Mesendoderm (in vitro differentiated cells): ENCODE results near the gene AKAP13.

Experiments
- DNase-seq: peaks from one replicate; pipeline ENCODE4 v3.0.0; 2013
- H2AK5ac ChIP-seq: 2 replicates; pipeline ENCODE4 v1.6.1; 2013; ENCODE audit warnings: low read length, inconsistent platforms
- H2BK120ac ChIP-seq: 2 replicates; pipeline ENCODE4 v1.6.1; 2013; ENCODE audit warnings: low read depth, mild to moderate bottlenecking, low read length, moderate library complexity, mixed read lengths
- H2BK15ac ChIP-seq: replicated peaks from 2 replicates; pipeline ENCODE4 v1.6.1; 2013; ENCODE audit warnings: low read depth, mild to moderate bottlenecking, moderate library complexity
- H2BK5ac ChIP-seq: 2 replicates; pipeline ENCODE4 v1.6.1; 2013; ENCODE audit warnings: low read length, inconsistent platforms
- H3K18ac ChIP-seq: 2 replicates; pipeline ENCODE4 v1.6.1; 2013; ENCODE audit warnings: mild to moderate bottlenecking, low read length, mixed read lengths
- H3K23ac ChIP-seq: one replicate; pipeline ENCODE4 v1.6.1; 2013; ENCODE audit warnings: low read length
- H3K27ac ChIP-seq: 2 replicates; pipeline ENCODE4 v1.5.1; 2013; ENCODE audit warnings: low read depth, mild to moderate bottlenecking, inconsistent platforms, low read length, moderate library complexity
- H3K27me3 ChIP-seq: 2 replicates; pipeline ENCODE4 v1.6.1; 2013; ENCODE audit warnings: low read length, control low read depth, mild to moderate bottlenecking, inconsistent platforms; ENCODE audit not compliant: insufficient read depth, poor library complexity
- H3K36me3 ChIP-seq: 2 replicates; pipeline ENCODE4 v1.6.1; 2013; ENCODE audit warnings: low read length, inconsistent platforms; ENCODE audit not compliant: control insufficient read depth, insufficient read depth
- H3K4ac ChIP-seq: one replicate; pipeline ENCODE4 v1.6.1; 2013; ENCODE audit warnings: low read depth, mild to moderate bottlenecking, low read length, moderate library complexity
- H3K4me1 ChIP-seq: 2 replicates; pipeline ENCODE4 v1.6.1; 2013; ENCODE audit warnings: low read depth, low read length, inconsistent platforms; ENCODE audit not compliant: control insufficient read depth
- H3K4me2 ChIP-seq: 2 replicates; pipeline ENCODE4 v1.6.1; 2013; ENCODE audit warnings: low read length
- H3K4me3 ChIP-seq: 2 replicates; pipeline ENCODE4 v1.5.1; 2013; ENCODE audit warnings: mild to moderate bottlenecking, low read length
- H3K56ac ChIP-seq: one replicate; pipeline ENCODE4 v1.6.1; 2013; ENCODE audit warnings: low read length
- H3K79me1 ChIP-seq: 2 replicates; pipeline ENCODE4 v1.6.1; 2013; ENCODE audit warnings: low read length, inconsistent platforms
- H3K79me2 ChIP-seq: 2 replicates; pipeline ENCODE4 v1.6.1; 2013; ENCODE audit warnings: mild to moderate bottlenecking, low read length; ENCODE audit not compliant: control insufficient read depth, insufficient read depth
- H3K9ac ChIP-seq: 2 replicates; pipeline ENCODE4 v1.6.1; 2013; ENCODE audit warnings: low read length, inconsistent platforms
- H4K5ac ChIP-seq: one replicate; pipeline ENCODE4 v1.6.1; 2013; ENCODE audit warnings: low read length
- H4K8ac ChIP-seq: one replicate; pipeline ENCODE4 v1.6.1; 2013; ENCODE audit warnings: low read depth, mild to moderate bottlenecking, control low read depth, low read length, moderate library complexity
- WGBS: extraction: QIAGEN DNeasy Blood & Tissue Kit; methylation state at CpG from one replicate; pipeline ENCODE4 v1.1.7; 2013; ENCODE audit warnings: low lambda C conversion rate, missing lambda C conversion rate; ENCODE audit not compliant: insufficient coverage; ENCODE audit errors: extremely low coverage; 5-methylcytosine and 5-hydroxymethylcytosine counted together

Gene AKAP13

DNA sequence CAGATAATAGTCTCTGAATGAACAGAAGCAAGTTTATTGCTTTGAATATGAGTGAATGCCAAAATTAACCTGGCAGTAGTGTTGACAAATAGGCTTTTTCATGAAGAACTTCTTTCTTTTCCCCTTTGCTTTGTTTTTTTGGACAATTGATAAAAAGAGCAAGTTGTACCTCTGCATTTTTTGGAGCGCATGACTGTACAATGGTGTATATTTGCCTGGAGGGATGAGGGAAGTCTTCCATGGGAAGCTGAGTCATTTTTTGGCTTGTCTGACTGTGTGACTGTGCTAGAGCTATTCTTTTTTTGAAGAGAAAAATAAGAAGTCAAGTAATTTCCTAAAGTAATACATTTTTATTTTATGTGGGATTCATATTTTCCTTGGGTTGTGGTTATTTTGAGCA is 227.4 kb downstream of the AKAP13 start:
- H3K27ac ChIP-seq = no peak overlapping the region
- no peak overlapping the region for H3K4me3 ChIP-seq
- H2BK120ac ChIP-seq = no peak overlapping the region
- no peak overlapping the region for H3K18ac ChIP-seq
- no peak overlapping the region for H3K23ac ChIP-seq
- H3K79me1 ChIP-seq = peaks cover 4% of the 10 kb centered on the region
- H2BK5ac ChIP-seq = no peak overlapping the region
- DNase-seq = no peak
- H3K27me3 ChIP-seq = no peaks in the 10 kb centered on the region
- no peak overlapping the region for H4K5ac ChIP-seq
- no peak overlapping the region for H3K4ac ChIP-seq
- no peak overlapping the region for H3K4me2 ChIP-seq
- no peak overlapping the region for H3K9ac ChIP-seq
- peaks cover 2% of the 10 kb centered on the region for H3K36me3 ChIP-seq
- H3K56ac ChIP-seq = no peak overlapping the region
- no peak overlapping the region for H2AK5ac ChIP-seq
- H2BK15ac ChIP-seq = no peak overlapping the region
- no peaks in the 10 kb centered on the region for H3K79me2 ChIP-seq
- H3K4me1 ChIP-seq = no peaks in the 10 kb centered on the region
- WGBS = no CpG with 5 or more reads among the region's 1 CpG
- no peak overlapping the region for H4K8ac ChIP-seq

DNA sequence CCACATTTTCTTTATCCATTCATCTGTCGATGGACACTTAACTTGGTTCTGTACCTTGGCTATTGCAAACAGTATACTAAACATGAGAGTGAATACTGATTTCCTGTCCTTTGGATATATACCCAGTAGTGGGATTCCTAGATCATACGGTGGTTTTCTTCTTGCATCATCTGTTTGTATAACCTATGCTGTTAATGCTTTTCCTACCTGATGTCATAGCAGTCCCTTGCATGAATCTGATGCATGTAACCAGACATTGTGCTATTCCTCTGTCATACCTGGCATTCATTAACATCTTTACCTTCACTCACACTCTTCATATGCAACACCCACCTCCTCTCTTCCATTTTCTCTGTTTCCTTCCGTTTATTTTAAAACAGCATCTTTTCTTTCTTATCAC is 229.1 kb downstream of the AKAP13 start:
- Histone ChIP-seq H3K56ac (no peak overlapping the region), H2BK15ac (no peak overlapping the region), H3K23ac (no peak overlapping the region), H3K9ac (no peak overlapping the region), H2BK120ac (no peak overlapping the region), H4K8ac (no peak overlapping the region), H3K79me1 (peaks cover 4% of the 10 kb centered on the region), H3K4me1 (no peaks in the 10 kb centered on the region), H3K27ac (no peak overlapping the region), H2AK5ac (no peak overlapping the region), H3K27me3 (no peaks in the 10 kb centered on the region), H3K4me3 (no peak overlapping the region), H2BK5ac (no peak overlapping the region), H3K4ac (no peak overlapping the region), H3K4me2 (no peak overlapping the region), H4K5ac (no peak overlapping the region), H3K36me3 (no peaks in the 10 kb centered on the region), H3K79me2 (no peaks in the 10 kb centered on the region), H3K18ac (no peak overlapping the region)
- WGBS = 100% methylated on average over 1 of the region's 3 CpGs
- DNase-seq = no peak

GRCh38 chr15:85611361-85611760 is 231.0 kb downstream of the AKAP13 start:
- DNase-seq = no peak
- Histone ChIP-seq H3K4me2 (no peak overlapping the region), H3K27me3 (no peaks in the 10 kb centered on the region), H3K79me2 (no peaks in the 10 kb centered on the region), H3K4me1 (no peaks in the 10 kb centered on the region), H2BK120ac (no peak overlapping the region), H3K4ac (no peak overlapping the region), H4K5ac (no peak overlapping the region), H3K36me3 (no peaks in the 10 kb centered on the region), H3K56ac (no peak overlapping the region), H4K8ac (no peak overlapping the region), H3K23ac (no peak overlapping the region), H3K18ac (no peak overlapping the region), H2AK5ac (no peak overlapping the region), H3K27ac (no peak overlapping the region), H3K79me1 (peaks cover 4% of the 10 kb centered on the region), H2BK15ac (no peak overlapping the region), H3K9ac (no peak overlapping the region), H2BK5ac (no peak overlapping the region), H3K4me3 (no peak overlapping the region)
- no CpG with 5 or more reads among the region's 7 CpGs for WGBS

- WGBS = no CpG with 5 or more reads among the region's 5 CpGs
- Histone ChIP-seq H3K4me3 (no peak overlapping the region), H2BK15ac (no peak overlapping the region), H3K27ac (no peak overlapping the region), H4K8ac (no peak overlapping the region), H3K4me1 (peaks cover 8% of the 10 kb centered on the region), H3K36me3 (no peaks in the 10 kb centered on the region), H3K4ac (no peak overlapping the region), H3K56ac (no peak overlapping the region), H3K9ac (no peak overlapping the region), H3K18ac (no peak overlapping the region), H3K23ac (no peak overlapping the region), H4K5ac (no peak overlapping the region), H3K79me2 (no peaks in the 10 kb centered on the region), H3K79me1 (peaks cover 2% of the 10 kb centered on the region), H3K27me3 (no peaks in the 10 kb centered on the region), H2BK120ac (no peak overlapping the region), H2BK5ac (no peak overlapping the region), H2AK5ac (no peak overlapping the region), H3K4me2 (no peak overlapping the region)
- DNase-seq = no peak
These were observed 233.7 kb downstream of the AKAP13 start for GRCh38 chr15:85614059-85614458.

- no peak overlapping the region for H3K4me2 ChIP-seq
- peaks cover 2% of the 10 kb centered on the region for H3K79me1 ChIP-seq
- no peaks in the 10 kb centered on the region for H3K27me3 ChIP-seq
- no peak overlapping the region for H2BK120ac ChIP-seq
- H3K79me2 ChIP-seq = peaks cover 1% of the 10 kb centered on the region
- H3K18ac ChIP-seq = no peak overlapping the region
- H3K4me3 ChIP-seq = no peak overlapping the region
- H2AK5ac ChIP-seq = no peak overlapping the region
- H4K8ac ChIP-seq = no peak overlapping the region
- no peak overlapping the region for H2BK5ac ChIP-seq
- no peak overlapping the region for H2BK15ac ChIP-seq
- H3K4ac ChIP-seq = no peak overlapping the region
- H3K9ac ChIP-seq = no peak overlapping the region
- H4K5ac ChIP-seq = no peak overlapping the region
- H3K56ac ChIP-seq = no peak overlapping the region
- DNase-seq = peak; percentile 78
- H3K4me1 ChIP-seq = peaks cover 13% of the 10 kb centered on the region
- H3K27ac ChIP-seq = no peak overlapping the region
- H3K23ac ChIP-seq = no peak overlapping the region
- no peaks in the 10 kb centered on the region for H3K36me3 ChIP-seq
These were observed 235.5 kb downstream of the AKAP13 start for GRCh38 chr15:85615930-85616329.

DNA sequence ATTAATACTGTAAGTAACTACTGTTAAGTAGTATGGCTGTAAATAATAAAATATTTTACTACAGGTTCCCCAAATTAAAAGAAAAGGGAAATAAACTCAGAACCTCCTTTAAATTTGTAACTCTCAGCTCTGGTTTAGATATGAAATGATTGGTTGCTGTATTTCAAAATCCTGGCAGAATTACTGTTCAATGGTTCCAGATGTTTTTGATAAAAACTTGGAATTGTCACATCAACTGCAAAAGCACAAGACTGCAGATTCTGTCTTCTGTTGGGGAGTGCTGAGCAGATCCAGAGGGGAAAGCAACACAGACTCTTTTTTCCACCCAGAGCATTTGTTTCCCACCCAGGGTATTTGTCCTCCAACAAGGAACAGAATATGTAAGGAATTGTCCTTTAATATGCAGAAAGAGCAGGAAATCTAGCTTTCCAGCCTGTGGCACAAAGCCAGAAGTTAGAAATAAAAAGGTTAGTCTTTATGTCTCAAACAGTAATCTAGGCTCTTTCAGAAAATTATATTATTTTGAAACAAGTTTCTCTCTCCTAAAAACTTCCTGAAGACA is 236.2 kb downstream of the AKAP13 start:
- Histone ChIP-seq H3K4me3 (no peak overlapping the region), H2AK5ac (no peak overlapping the region), H4K5ac (no peak overlapping the region), H2BK15ac (no peak overlapping the region), H3K23ac (no peak overlapping the region), H3K4me2 (no peak overlapping the region), H3K79me1 (peaks cover 3% of the 10 kb centered on the region), H2BK5ac (no peak overlapping the region), H3K9ac (no peak overlapping the region), H4K8ac (no peak overlapping the region), H2BK120ac (no peak overlapping the region), H3K36me3 (no peaks in the 10 kb centered on the region), H3K56ac (no peak overlapping the region), H3K27ac (no peak overlapping the region), H3K4ac (no peak overlapping the region), H3K18ac (no peak overlapping the region), H3K27me3 (no peaks in the 10 kb centered on the region), H3K79me2 (peaks cover 3% of the 10 kb centered on the region), H3K4me1 (peaks cover 13% of the 10 kb centered on the region)
- DNase-seq = no peak
